ENCODE measurements around the gene CHST8.

GRCh38 chr19:33755099-33756035 lies 133.6 kb downstream of the CHST8 start:
- TF ChIP-seq CTCF (IDR thresholded peaks at IDR 0.05) (no peak), POLR2A (IDR thresholded peaks at IDR 0.05; ENCODE audit: low read depth) (no peak), POLR2AphosphoS5 (IDR thresholded peaks at IDR 0.05) (no peak), EP300 (IDR thresholded peaks at IDR 0.05) (no peak)
